Measurements from ENCODE around the gene CBFA2T2. TPM values are rescaled to one million over a fixed set of nuclear protein-coding genes. Genes with fewer than 3 reads are reported as not detected.
"Not testable (repeated sequence)": the region's sequence is repeated elsewhere in the genome, so short reads cannot be mapped to it uniquely, and the experiment has no call there.

The CBFA2T2 gene
- total RNA-seq: 10 to 100 TPM; 31.2 to 51.3 (median 37.8) TPM

DNA sequence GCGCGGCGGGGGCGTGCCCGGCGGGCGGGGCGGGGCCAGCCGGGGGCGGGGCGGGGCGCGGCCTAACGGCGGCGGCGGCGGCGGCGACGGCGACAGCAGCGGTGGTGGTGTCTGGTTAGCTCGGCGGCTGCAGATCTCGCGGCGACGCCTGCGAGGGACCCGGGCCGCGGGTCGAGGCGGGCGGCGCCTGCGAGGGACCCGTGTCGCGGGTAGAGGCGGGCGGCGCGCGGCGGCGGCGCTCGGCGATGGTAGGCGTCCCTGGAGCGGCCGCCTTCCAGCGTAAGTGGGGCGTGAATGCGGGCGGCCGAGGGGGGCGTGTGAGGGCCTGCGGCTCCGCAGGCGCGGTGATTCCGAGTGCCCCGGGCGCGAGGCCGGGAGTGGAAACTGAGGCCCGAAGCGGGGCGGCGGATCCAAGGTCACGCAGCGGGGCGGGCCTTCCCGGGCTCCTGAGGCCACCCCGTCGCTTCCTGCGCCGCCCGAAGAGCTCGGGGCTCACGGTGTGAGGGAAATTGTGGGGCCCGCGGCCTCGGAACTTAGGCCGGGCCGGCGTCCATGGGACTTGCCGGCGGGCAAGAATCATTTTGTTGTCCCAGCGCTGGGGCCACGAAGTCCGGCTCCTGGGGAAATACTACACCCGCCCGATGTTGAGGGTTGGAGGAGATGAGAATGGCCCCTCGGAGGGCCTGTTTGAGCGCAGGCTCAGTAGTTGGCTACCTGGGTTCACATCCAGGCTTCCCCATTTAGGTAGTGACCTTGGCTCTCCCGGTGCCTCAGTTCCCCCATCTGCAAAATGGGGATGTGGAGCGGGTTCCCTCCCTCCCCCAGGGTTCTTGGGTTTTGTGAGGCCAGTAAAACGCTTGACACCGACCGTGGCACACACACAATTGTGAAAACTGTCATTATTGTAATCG is at the start of gene CBFA2T2:
CBFA2T2 (plus strand) TSS at position 74 of the 911 bp plus-strand sequence; CDS start at position 246, 172 bp downstream.
- no peaks in the 10 kb centered on the region for H3K9me3 ChIP-seq
- H3K36me3 ChIP-seq: no peaks in the 10 kb centered on the region
- TF ChIP-seq, protein P1, sequence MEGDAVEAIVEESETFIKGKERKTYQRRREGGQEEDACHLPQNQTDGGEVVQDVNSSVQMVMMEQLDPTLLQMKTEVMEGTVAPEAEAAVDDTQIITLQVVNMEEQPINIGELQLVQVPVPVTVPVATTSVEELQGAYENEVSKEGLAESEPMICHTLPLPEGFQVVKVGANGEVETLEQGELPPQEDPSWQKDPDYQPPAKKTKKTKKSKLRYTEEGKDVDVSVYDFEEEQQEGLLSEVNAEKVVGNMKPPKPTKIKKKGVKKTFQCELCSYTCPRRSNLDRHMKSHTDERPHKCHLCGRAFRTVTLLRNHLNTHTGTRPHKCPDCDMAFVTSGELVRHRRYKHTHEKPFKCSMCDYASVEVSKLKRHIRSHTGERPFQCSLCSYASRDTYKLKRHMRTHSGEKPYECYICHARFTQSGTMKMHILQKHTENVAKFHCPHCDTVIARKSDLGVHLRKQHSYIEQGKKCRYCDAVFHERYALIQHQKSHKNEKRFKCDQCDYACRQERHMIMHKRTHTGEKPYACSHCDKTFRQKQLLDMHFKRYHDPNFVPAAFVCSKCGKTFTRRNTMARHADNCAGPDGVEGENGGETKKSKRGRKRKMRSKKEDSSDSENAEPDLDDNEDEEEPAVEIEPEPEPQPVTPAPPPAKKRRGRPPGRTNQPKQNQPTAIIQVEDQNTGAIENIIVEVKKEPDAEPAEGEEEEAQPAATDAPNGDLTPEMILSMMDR (IDR thresholded peaks at IDR 0.05): peak in 2 of 6 experiments; percentile 5 to 6
- TF ChIP-seq POLR2A (IDR thresholded peaks at IDR 0.05): peak; percentile 12 to 25
- DNase-seq: peak; percentile 57 to 83 (median 78)
- peaks cover 0 to 17% (median 4%) of the 10 kb centered on the region in 4 donors for H3K4me1 ChIP-seq
- H3K27ac ChIP-seq: peak within 1 kb of the TSS; percentile 94 to 99 (median 98)
- peak within 1 kb of the TSS; percentile 88 to 100 (median 96) for H3K4me3 ChIP-seq
- H3K27me3 ChIP-seq: no peaks in the 10 kb centered on the region

- peaks cover 0 to 18% (median 3%) of the 10 kb centered on the region in 4 donors for H3K4me1 ChIP-seq
- not testable (repeated sequence) for H3K27ac ChIP-seq, DNase-seq, H3K9me3 ChIP-seq, H3K36me3 ChIP-seq, H3K4me3 ChIP-seq, H3K27me3 ChIP-seq
These were observed 49.3 kb upstream of the CBFA2T2 start for GRCh38 chr20:33440562-33440961.

DNA sequence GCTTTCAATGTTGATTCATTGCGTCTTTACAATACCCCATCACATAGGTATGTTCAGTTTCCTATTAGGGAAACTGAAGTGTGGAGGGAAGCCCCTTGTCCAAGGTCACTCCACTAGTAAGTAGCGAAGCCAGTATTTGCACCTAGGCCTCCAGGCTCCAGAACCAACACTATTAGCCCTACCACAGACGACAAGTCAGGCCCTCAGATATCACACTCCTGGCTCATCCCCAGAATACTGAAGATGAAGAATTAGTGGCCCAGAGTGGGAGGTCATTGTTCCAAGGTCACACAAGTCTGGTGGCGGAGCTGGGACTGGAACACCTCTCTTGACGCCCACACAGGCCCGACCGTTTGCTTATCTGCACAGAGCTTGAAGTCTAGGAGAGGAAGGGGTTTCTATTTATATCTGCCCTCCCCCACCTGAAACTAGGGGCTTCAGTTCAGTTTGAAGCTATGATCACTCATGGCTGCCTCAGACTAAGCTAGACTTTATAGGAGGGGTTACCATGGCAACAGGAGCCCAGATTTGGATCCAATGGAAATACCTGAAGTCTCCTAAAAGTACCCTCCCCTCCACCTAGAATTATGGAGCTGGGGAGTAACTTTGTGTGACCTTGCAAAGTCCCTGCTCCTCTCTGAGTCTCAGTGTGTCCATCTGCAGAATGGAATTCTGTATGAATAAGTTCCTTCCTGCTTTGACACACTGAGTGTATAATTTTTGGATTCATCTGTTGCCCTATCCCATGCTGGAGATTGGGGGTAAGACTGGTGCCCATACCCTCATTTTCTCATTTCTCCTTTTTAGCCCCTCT is 48.5 kb upstream of the CBFA2T2 start:
- Histone ChIP-seq H3K4me3 (no peak overlapping the region), H3K9me3 (no peaks in the 10 kb centered on the region), H3K27me3 (no peaks in the 10 kb centered on the region), H3K27ac (no peak overlapping the region), H3K36me3 (no peaks in the 10 kb centered on the region), H3K4me1 (peaks cover 0 to 18% (median 3%) of the 10 kb centered on the region in 4 donors)
- DNase-seq: no peak
- TF ChIP-seq, protein P1 (IDR thresholded peaks at IDR 0.05): no peak
- no peak for TF ChIP-seq POLR2A (IDR thresholded peaks at IDR 0.05)

DNA sequence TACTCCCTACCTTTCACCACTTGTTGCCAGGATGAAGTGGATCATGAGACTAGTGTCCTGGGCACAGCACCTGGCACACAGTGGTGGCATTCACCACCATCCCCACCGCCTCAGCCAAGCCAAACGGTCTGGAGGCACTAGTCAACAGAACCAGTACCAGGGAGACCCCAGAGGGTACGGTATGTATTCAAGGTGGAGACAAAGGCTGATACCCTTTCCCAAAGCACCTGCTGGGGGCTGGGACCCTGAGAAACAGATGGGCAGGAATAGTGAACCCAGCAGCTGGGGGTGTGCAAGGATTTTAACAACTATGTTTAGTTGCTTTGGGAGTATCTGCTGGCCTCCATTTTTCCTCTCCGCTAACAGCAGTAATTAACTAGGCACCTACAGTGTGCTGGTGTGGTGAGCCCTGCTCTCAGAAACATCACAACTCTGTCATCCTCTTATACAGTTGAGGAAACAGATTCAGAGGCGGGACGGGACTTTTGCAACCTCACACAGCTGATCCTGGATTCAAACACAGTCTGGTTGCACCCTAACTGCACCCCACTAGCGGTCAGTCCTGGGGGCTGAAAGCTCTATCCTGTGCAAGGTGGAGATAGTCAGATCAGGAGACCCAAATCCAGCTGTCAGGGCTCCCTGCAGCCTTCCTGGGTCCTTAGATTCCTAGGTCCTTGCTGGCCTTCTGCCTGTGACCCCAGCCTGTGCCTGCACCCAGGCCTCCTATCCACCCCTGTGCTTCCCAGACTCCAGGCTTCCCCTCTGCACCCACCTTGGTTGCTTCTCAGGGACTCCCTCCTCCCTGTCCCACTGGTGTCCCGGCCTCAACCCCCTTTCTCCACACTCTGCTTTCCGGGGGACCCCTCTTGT is 47.5 kb upstream of the CBFA2T2 start:
- DNase-seq: no peak
- peak overlapping the region; percentile 81 to 97 (median 88) for H3K4me3 ChIP-seq
- no peaks in the 10 kb centered on the region for H3K36me3 ChIP-seq
- H3K9me3 ChIP-seq: no peaks in the 10 kb centered on the region
- TF ChIP-seq, protein P1 (IDR thresholded peaks at IDR 0.05): no peak
- no peak for TF ChIP-seq POLR2A (IDR thresholded peaks at IDR 0.05)
- H3K4me1 ChIP-seq: peaks cover 0 to 18% (median 3%) of the 10 kb centered on the region in 4 donors
- no peaks in the 10 kb centered on the region for H3K27me3 ChIP-seq
- peak overlapping the region in 2 of 4 donors; percentile 82 to 86 for H3K27ac ChIP-seq

- H3K27me3 ChIP-seq: no peaks in the 10 kb centered on the region
- peaks cover 0 to 18% (median 3%) of the 10 kb centered on the region in 4 donors for H3K4me1 ChIP-seq
- TF ChIP-seq, protein P1 (IDR thresholded peaks at IDR 0.05): no peak
- TF ChIP-seq POLR2A (IDR thresholded peaks at IDR 0.05): no peak
- peak in 1 of 3 donors; percentile 58 for DNase-seq
- no peaks in the 10 kb centered on the region for H3K36me3 ChIP-seq
- H3K27ac ChIP-seq: peak overlapping the region; percentile 78 to 90 (median 84)
- H3K9me3 ChIP-seq: no peaks in the 10 kb centered on the region
- peak overlapping the region; percentile 81 to 97 (median 88) for H3K4me3 ChIP-seq
These were observed 46.8 kb upstream of the CBFA2T2 start for GRCh38 chr20:33443006-33443511.
